Subcutaneous adipose tissue (tissue), 4 donors: Measurements from ENCODE around the gene GAPT. TPM values are rescaled to one million over a fixed set of nuclear protein-coding genes. Genes with fewer than 3 reads are reported as not detected.

ENCODE experiments used
- total RNA-seq, 4 donors: library from RNA; depleted of rRNA; stranded (reverse); fragments of >200 nt; gene quantifications; one replicate each; pipeline ENCODE4 v1.1.0, GENCODE V29; 2016
- TF ChIP-seq, protein P1 (sequence below): fragments of 450-650 bp; IDR thresholded peaks from one replicate; pipeline ENCODE4 v1.5.1; 2016; ENCODE audit warnings: low read depth, mild to moderate bottlenecking, control low read depth, antibody characterized with exemption, moderate library complexity

Gene GAPT
- total RNA-seq, 4 donors from 2014 or later, result 0.82 to 11.4 (median 4.0) TPM; not detected in 1

DNA sequence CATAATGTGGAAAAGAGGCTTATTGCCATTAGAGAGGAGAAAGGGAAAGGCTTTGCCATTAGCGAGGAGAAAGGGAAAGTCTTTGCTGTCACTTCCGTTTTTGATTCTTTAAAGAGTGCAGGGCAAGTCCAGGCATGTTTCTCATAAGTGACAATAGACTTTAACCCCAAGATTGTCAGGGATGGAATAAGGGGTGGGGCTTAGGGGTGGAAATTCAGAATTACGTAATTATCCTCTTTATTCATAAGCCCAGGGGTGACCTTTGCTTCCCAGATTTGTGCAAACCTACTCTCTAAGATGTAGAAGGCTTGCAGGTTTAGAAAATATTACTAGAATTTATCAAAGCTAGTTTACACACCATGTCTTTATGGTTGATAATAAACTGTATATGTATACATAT is 29.1 kb upstream of the GAPT start:
- TF ChIP-seq, protein P1, sequence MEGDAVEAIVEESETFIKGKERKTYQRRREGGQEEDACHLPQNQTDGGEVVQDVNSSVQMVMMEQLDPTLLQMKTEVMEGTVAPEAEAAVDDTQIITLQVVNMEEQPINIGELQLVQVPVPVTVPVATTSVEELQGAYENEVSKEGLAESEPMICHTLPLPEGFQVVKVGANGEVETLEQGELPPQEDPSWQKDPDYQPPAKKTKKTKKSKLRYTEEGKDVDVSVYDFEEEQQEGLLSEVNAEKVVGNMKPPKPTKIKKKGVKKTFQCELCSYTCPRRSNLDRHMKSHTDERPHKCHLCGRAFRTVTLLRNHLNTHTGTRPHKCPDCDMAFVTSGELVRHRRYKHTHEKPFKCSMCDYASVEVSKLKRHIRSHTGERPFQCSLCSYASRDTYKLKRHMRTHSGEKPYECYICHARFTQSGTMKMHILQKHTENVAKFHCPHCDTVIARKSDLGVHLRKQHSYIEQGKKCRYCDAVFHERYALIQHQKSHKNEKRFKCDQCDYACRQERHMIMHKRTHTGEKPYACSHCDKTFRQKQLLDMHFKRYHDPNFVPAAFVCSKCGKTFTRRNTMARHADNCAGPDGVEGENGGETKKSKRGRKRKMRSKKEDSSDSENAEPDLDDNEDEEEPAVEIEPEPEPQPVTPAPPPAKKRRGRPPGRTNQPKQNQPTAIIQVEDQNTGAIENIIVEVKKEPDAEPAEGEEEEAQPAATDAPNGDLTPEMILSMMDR, result no peak

DNA sequence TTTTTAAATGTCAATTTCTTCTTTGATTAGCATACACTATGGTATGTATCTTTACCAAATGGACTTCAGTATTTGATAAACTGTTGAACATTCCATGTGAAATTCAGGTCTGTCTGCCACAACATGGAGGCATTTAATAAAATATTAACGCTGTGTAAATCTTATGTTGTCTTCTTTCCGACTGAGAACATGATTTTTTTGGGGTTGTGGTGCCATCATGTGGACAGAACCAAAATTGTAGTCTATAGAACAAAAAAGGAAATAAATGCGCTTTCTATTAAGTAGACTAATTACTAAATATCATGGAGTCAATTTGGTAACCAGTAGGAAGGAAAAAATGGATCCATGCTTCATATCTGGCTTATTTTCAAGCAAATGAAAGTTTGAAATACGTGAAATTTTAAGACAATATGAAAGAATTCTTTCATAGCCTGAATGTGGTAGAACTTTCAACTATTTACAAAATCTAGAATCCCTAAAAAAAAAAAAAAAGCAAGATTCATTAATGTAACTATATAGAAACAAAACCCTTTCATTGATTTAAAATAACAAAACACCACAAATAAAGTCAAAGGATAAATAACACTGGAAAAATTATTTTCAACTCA is 28.5 kb upstream of the GAPT start:
- TF ChIP-seq, protein P1, result no peak

DNA sequence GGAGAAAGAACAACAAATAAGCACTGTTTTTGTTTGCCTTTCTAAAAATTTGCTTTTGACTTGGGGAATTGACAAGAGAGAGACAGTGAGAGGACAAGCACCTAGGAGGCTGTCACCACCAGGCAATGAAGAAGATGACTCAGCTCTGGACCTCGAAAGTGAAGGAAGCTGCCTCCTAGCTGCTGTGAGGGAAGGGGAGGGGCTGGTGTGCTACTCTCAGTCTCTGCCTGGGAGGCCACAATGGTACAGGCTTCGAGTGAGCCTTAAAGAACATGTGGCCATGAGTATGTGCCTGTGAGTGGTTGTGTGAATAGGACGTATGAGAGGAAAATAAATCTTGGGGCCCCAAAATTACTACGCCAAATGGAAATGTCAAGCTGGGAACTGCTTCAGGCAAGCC is 24.3 kb upstream of the GAPT start:
- TF ChIP-seq, protein P1, result no peak

DNA sequence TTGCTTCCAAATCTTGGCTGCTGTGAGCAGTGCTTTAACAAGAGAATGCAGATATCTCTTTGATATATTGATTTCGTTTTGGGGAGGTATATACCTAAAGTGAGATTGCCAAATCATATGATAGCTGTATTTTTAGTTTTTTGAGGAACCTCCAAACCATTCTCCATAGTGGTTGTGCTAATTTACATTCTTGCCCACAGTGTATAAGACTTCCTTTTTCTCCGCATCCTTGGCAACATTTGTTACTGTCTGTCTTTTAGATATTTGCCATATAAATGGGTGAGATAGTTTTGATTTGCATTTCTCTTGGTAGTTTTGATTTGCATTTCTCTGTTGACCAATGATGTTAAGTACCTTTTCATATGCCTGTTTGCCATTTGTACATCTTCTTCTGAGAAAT is 21.3 kb upstream of the GAPT start:
- TF ChIP-seq, protein P1, result no peak

DNA sequence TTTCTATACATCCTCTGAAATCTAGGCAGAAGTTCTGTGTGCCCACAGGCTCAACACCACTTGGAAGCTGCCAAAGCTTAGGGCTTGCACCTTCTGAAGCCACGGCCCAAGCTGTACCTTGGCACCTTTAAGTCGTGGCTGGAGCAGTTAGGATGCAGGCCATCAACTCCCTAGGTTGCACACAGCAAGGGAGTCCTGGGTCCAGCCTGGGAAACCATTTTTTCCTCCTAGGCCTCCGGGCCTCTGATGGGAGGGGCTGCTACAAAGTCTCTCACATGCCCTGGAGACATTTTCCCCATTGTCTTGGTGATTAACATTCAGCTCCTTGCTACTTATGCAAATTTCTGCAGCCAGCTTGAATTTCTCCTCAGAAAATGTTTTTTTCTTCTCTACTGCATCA is 15.8 kb upstream of the GAPT start:
- TF ChIP-seq, protein P1, result no peak

DNA sequence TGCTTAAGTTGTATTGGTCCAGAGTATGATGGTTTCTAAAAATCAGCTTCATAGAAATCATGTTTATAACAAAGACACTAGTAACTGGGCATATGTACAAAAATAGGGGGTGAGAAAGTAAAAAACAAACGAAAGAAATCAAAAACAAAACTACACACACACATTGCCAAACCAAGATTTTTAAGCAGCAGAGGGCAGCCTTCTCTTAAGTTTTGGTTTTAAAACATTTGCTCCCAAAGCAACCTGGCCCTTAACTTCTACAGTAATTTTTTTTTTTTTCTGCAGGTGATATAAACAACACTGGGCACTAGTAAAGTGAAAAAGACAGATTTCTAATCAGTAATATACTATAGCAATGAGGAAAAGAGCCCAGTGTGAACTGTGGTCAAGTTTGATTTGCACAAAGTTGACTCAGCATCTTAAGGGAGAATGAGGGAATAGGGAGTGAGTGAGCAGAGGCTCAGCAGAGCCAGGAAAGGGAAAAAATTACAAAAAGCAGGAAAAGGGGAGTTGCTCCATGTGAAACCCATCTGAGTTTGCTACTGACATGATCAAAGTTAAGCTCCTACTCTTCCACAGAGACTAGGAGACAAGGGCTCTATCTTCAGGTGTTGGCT is 13.4 kb upstream of the GAPT start:
- TF ChIP-seq, protein P1, result no peak

DNA sequence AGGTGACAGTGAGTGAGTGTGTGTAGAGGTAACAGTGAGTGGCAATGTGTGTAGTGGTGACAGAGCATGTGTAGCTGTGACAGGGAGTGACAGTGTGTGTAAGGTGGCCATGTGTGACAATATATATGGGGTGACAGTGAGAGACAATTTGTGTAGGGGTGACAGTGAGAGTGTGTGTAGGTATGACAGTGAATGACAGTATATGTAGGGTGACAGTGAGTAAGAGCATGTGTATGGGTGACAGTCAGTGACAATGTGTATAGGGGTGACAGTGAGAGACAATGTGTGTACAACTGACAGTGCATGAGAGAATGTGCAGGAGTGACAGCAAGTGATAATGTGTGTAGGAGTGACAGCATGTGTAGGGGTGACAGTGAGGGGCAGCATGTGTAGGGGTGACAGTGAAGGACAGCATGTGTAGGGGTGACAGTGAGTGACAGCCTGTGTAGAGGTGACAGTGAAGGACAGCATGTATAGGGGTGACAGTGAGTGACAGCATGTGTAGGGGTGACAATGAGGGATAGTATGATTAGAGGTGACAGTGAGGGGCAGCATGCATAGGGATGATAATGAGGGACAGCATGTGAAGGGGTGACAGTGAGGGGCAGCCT is 10.1 kb upstream of the GAPT start:
- TF ChIP-seq, protein P1, result no peak
